HepG2 (cell line): ENCODE measurements around the gene FNDC3B. TPM values are rescaled to one million over a fixed set of nuclear protein-coding genes. Genes with fewer than 3 reads are reported as not detected.

ENCODE experiments used
- CEBPG ChIP-seq: IDR thresholded peaks from 2 replicates; pipeline ENCODE4 v1.6.1; 2016
- DPF2 ChIP-seq: sonication (generic); formaldehyde crosslinking; IDR thresholded peaks from 2 replicates; pipeline ENCODE4 v1.4.0; 2020; ENCODE audit warnings: mild to moderate bottlenecking, low read depth, missing genetic modification reagents, borderline replicate concordance
- DZIP1 ChIP-seq: sonication (generic); formaldehyde crosslinking; IDR thresholded peaks from 2 replicates; pipeline ENCODE4 v1.5.0; 2020; ENCODE audit warnings: mild to moderate bottlenecking, missing genetic modification reagents
- HMG20A ChIP-seq: IDR thresholded peaks from 2 replicates; pipeline ENCODE4 v1.6.1; 2016; ENCODE audit warnings: borderline replicate concordance
- KDM3A ChIP-seq: IDR thresholded peaks from 2 replicates; pipeline ENCODE4 v1.6.1; 2018; ENCODE audit warnings: low read depth, missing compliant biosample characterization
- LBX2 ChIP-seq: sonication (generic); formaldehyde crosslinking; IDR thresholded peaks from 2 replicates; pipeline ENCODE4 v1.5.0; 2020; ENCODE audit warnings: missing genetic modification reagents, mild to moderate bottlenecking, borderline replicate concordance
- MYC ChIP-seq: sonication (generic); formaldehyde crosslinking; IDR thresholded peaks from 2 replicates; pipeline ENCODE4 v1.9.0; 2021; ENCODE audit warnings: missing genetic modification reagents, borderline replicate concordance
- RBM39 ChIP-seq: fragments of 200-400 bp; formaldehyde crosslinking; IDR thresholded peaks from one replicate; pipeline ENCODE4 v1.6.1; 2018; ENCODE audit warnings: antibody characterized with exemption, mild to moderate bottlenecking, low read depth, low read length; ENCODE audit not compliant: poor library complexity, severe bottlenecking
- ZBTB40 ChIP-seq, 2 experiments: fragments of 450-650 bp in 1 of 2; sonication (generic) in 1 of 2; formaldehyde crosslinking in 1 of 2; IDR thresholded peaks; 2 replicates each; pipeline versions ENCODE4 v1.6.1 to v1.8.0; 2016 to 2022; ENCODE audit warnings: antibody characterized with exemption in 1 of 2, mild to moderate bottlenecking in 1 of 2, missing genetic modification reagents in 1 of 2
- ZIK1 ChIP-seq: sonication (generic); formaldehyde crosslinking; IDR thresholded peaks from 2 replicates; pipeline ENCODE4 v1.5.0; 2020; ENCODE audit warnings: mild to moderate bottlenecking, low read depth, missing genetic modification reagents, borderline replicate concordance
- ZMYM3 ChIP-seq: sonication (generic); formaldehyde crosslinking; IDR thresholded peaks from 2 replicates; pipeline ENCODE4 v1.5.1; 2020; ENCODE audit warnings: mild to moderate bottlenecking, missing genetic modification reagents
- ZNF484 ChIP-seq: sonication (generic); formaldehyde crosslinking; IDR thresholded peaks from 2 replicates; pipeline ENCODE4 v1.5.1; 2020; ENCODE audit warnings: mild to moderate bottlenecking, low read depth, missing genetic modification reagents, borderline replicate concordance
- ZNF501 ChIP-seq: sonication (generic); formaldehyde crosslinking; IDR thresholded peaks from 2 replicates; pipeline ENCODE4 v1.5.1; 2020; ENCODE audit warnings: mild to moderate bottlenecking, moderate library complexity, missing genetic modification reagents
- ZNF652 ChIP-seq: IDR thresholded peaks from 2 replicates; pipeline ENCODE4 v1.6.1; 2016; ENCODE audit warnings: low read depth, borderline replicate concordance
- polyA plus RNA-seq, 8 experiments: library from polyadenylated mRNA; depleted of rRNA in 3 of 8; stranded (reverse) in 7 of 8; unstranded in 1 of 8; fragments of >200 nt; fragmentation: Illumina TruSeq in 4 of 8; extraction: Trizol in 4 of 8; gene quantifications; 2 replicates each; pipeline versions ENCODE4 v1.2.1 to v1.2.3, GENCODE V29; 2011 to 2016; ENCODE audit warnings: low read depth in 4 of 8, missing spikeins in 1 of 8, mixed read lengths in 1 of 8; ENCODE audit not compliant: insufficient read depth in 1 of 8
- total RNA-seq, 5 experiments: library from RNA; depleted of rRNA; stranded (reverse); fragments of >200 nt; fragmentation: Illumina TruSeq; extraction: Trizol; gene quantifications; 2 replicates each; pipeline ENCODE4 v1.2.3, GENCODE V29; 2016; ENCODE audit warnings: low read depth in 1 of 5
- TF ChIP-seq, protein P1 (sequence below): sonication (generic); formaldehyde crosslinking; IDR thresholded peaks from 2 replicates; pipeline ENCODE4 v1.4.0; 2020; ENCODE audit warnings: missing genetic modification reagents
- TF ChIP-seq, protein P2 (sequence below): sonication (generic); formaldehyde crosslinking; IDR thresholded peaks from 2 replicates; pipeline ENCODE4 v1.9.0; 2021; ENCODE audit warnings: missing genetic modification reagents, mild to moderate bottlenecking, borderline replicate concordance

Gene FNDC3B
- total and polyA plus RNA-seq, 2 of the 13 experiments (the other 11 are each of a cell fraction or from before 2014, with no cell fraction given), result 74.8 to 103 TPM

DNA sequence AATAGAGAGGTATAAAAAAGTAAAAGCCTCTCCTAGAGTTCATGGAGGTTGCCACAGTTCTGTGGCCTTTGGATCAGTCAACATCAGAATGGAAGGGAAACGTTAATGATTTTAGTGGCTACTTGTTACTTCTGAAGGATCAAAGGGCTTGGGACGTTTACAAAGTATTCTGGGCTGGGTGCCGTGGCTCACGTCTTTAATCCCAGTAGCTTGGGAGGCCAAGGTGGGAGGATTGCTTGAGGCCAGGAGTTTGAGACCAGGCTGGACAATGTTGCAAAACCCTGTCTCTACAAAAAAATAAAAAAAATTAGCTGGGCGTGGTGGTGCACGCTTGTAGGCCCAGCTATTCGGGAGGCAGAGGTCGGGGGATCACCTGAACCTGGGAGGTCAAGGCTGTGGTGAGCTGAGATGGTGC lies 44.6 kb downstream of the FNDC3B start (continued):
- TF ChIP-seq ZBTB40 (IDR thresholded peaks at IDR 0.05) (no peak), ZBTB40 (CRISPR knock-in tag; IDR thresholded peaks at IDR 0.05) (no peak; the same call in 1 of the 2 replicates), DPF2 (peak; percentile 71), ZIK1 (CRISPR knock-in tag) (no peak), LBX2 (no peak), ZMYM3 (peak; percentile 94), CEBPG (CRISPR knock-in tag) (peak; percentile 69), KDM3A (CRISPR knock-in tag) (no peak), RBM39 (no peak), ZNF501 (CRISPR knock-in tag) (peak; percentile 59; the same call in 1 of the 2 replicates), MYC (no peak), ZNF484 (no peak), ZNF652 (no peak; the same call in 1 of the 2 replicates), DZIP1 (no peak), HMG20A (CRISPR knock-in tag) (peak; percentile 77; the same call in 1 of the 2 replicates)
- TF ChIP-seq, protein P1, sequence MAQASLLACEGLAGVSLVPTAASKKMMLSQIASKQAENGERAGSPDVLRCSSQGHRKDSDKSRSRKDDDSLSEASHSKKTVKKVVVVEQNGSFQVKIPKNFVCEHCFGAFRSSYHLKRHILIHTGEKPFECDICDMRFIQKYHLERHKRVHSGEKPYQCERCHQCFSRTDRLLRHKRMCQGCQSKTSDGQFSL, result no peak
- TF ChIP-seq, protein P2, sequence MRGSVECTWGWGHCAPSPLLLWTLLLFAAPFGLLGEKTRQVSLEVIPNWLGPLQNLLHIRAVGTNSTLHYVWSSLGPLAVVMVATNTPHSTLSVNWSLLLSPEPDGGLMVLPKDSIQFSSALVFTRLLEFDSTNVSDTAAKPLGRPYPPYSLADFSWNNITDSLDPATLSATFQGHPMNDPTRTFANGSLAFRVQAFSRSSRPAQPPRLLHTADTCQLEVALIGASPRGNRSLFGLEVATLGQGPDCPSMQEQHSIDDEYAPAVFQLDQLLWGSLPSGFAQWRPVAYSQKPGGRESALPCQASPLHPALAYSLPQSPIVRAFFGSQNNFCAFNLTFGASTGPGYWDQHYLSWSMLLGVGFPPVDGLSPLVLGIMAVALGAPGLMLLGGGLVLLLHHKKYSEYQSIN (CRISPR knock-in tag), result no peak
